HG03457 (cell line): Measurements from ENCODE around the gene CMTM7.
"Not testable (repeated sequence)": the region's sequence is repeated elsewhere in the genome, so short reads cannot be mapped to it uniquely, and the experiment has no call there.

Experiments
- ATAC-seq: cut with Tn5 transposase; IDR thresholded peaks from one replicate; pipeline ENCODE4 v1.9.1; 2021; ENCODE audit warnings: moderate number of reproducible peaks; ENCODE audit not compliant: unreplicated experiment

CMTM7 gene

GRCh38 chr3:32381922-32382321 lies 9.7 kb upstream of the CMTM7 start:
- ATAC-seq: no peak

- ATAC-seq: no peak
These were observed 8.4 kb upstream of the CMTM7 start for GRCh38 chr3:32383136-32383711.

- ATAC-seq: no peak
These were observed 6.7 kb upstream of the CMTM7 start for GRCh38 chr3:32384938-32385337.

- ATAC-seq: no peak
These were observed 4.1 kb upstream of the CMTM7 start for GRCh38 chr3:32387512-32387911.

GRCh38 chr3:32389577-32389976 lies 2.1 kb upstream of the CMTM7 start:
- not testable (repeated sequence) for ATAC-seq

GRCh38 chr3:32392536-32393302 lies 1.1 kb downstream of the CMTM7 start:
- no peak for ATAC-seq

- no peak for ATAC-seq
These were observed 3.8 kb downstream of the CMTM7 start for GRCh38 chr3:32395496-32395895.

GRCh38 chr3:32397941-32398340 lies 6.3 kb downstream of the CMTM7 start:
- ATAC-seq: no peak

GRCh38 chr3:32398531-32398930 lies 6.9 kb downstream of the CMTM7 start:
- no peak for ATAC-seq

GRCh38 chr3:32399030-32399620 lies 7.5 kb downstream of the CMTM7 start:
- ATAC-seq: no peak

GRCh38 chr3:32401126-32401525 lies 9.5 kb downstream of the CMTM7 start:
- no peak for ATAC-seq

GRCh38 chr3:32401556-32402081 lies 10.0 kb downstream of the CMTM7 start:
- ATAC-seq: no peak

GRCh38 chr3:32403663-32404062 lies 12.0 kb downstream of the CMTM7 start:
- no peak for ATAC-seq

GRCh38 chr3:32404714-32405113 lies 13.1 kb downstream of the CMTM7 start:
- no peak for ATAC-seq

- no peak for ATAC-seq
These were observed 13.5 kb downstream of the CMTM7 start for GRCh38 chr3:32405155-32405554.

- no peak for ATAC-seq
These were observed 14.2 kb downstream of the CMTM7 start for GRCh38 chr3:32405711-32406323.

GRCh38 chr3:32406486-32407408 lies 15.1 kb downstream of the CMTM7 start:
- ATAC-seq: no peak

- ATAC-seq: no peak
These were observed 19.0 kb downstream of the CMTM7 start for GRCh38 chr3:32410367-32411246.

- ATAC-seq: no peak
These were observed 19.8 kb downstream of the CMTM7 start for GRCh38 chr3:32411442-32411841.

GRCh38 chr3:32412887-32413286 lies 21.2 kb downstream of the CMTM7 start:
- ATAC-seq: no peak
